Mucosa of rectum (tissue), 2 donors: ENCODE data around the gene ZFAND3.

ENCODE experiments used
- H3K27ac ChIP-seq, 2 donors: one replicate each; pipeline ENCODE4 v1.7.0; 2013; ENCODE audit warnings: inconsistent platforms in 2 of 2, low read depth in 2 of 2, low read length in 2 of 2
- H3K27me3 ChIP-seq, 2 donors: one replicate each; pipeline ENCODE4 v1.7.0; 2013; ENCODE audit warnings: low read length in 2 of 2; ENCODE audit not compliant: control insufficient read depth in 2 of 2, insufficient read depth in 2 of 2
- H3K36me3 ChIP-seq, 2 donors: one replicate each; pipeline ENCODE4 v1.7.0; 2013; ENCODE audit warnings: low read length in 2 of 2; ENCODE audit not compliant: control insufficient read depth in 2 of 2, insufficient read depth in 2 of 2
- H3K4me1 ChIP-seq, 2 donors: one replicate each; pipeline ENCODE4 v1.7.0; 2013; ENCODE audit warnings: low read length in 2 of 2, mild to moderate bottlenecking in 1 of 2; ENCODE audit not compliant: control insufficient read depth in 2 of 2, insufficient read depth in 2 of 2
- H3K4me3 ChIP-seq, 2 donors: one replicate each; pipeline ENCODE4 v1.7.0; 2013; ENCODE audit warnings: low read length in 2 of 2
- H3K9ac ChIP-seq, 2 donors: one replicate each; pipeline ENCODE4 v1.7.0; 2013; ENCODE audit warnings: low read length in 2 of 2, low read depth in 1 of 2, mild to moderate bottlenecking in 1 of 2
- H3K9me3 ChIP-seq, 2 donors: one replicate each; pipeline ENCODE4 v1.7.0; 2013; ENCODE audit warnings: low read length in 2 of 2; ENCODE audit not compliant: control insufficient read depth in 2 of 2
- donor health status: healthy.
- donor health status: Normal muscosa, but diverticular disease.

The ZFAND3 gene

DNA sequence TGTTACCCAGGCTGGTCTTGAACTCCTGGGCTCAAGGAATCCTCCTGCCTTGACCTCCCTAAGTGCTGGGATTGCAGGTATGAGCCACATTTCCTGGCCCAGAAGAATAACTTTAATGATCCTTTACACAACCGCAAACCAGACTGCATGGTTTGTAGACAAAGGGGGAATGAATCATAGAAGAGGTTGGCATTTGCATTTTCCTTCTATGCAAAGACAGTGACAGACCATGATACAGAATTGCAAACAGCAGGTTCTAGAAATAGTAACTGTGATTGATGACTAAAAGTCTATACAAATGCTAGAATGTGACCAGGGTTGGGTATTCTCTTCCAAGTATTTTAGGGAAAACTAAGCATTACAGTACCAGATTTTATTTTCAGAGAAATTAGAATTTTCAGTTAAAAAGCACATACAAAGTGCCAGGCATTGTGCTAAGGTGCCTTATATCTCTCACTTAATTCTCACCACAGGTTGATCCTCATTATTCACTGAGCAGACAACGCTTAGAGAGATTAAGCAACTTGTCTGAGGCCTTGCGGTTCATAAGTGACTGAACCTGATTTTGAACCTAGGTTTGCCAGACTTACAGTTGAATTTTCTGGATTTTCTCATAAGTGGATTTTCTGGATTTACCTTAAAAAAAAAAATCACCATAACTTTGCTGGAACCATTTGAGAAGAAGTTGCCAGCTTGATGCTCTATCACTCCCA lies 146.6 kb downstream of the ZFAND3 start:
- no peaks in the 10 kb centered on the region for H3K27me3 ChIP-seq
- H3K36me3 ChIP-seq: no peaks in the 10 kb centered on the region
- no peak overlapping the region for H3K27ac ChIP-seq
- H3K9ac ChIP-seq: no peak overlapping the region
- no peak overlapping the region for H3K4me3 ChIP-seq
- no peaks in the 10 kb centered on the region for H3K4me1 ChIP-seq
- no peaks in the 10 kb centered on the region for H3K9me3 ChIP-seq

DNA sequence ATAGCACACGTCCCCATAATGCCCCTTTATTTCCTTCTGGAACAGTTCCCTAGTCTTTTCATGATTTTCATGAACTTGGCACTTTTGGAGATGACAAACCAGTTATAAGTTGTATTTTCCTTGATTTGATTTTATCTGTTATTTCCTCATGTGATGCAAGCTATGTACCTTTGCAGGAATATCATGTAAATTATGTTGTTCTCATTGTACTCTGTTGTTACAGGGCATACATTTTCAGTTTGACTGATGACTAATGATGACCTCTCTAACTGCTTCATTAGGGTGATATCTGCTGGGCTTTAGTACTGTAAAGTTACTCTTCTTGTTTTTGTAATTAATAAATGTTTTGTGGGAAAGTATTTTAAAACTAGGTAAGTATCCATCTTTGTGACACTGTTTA lies 147.3 kb downstream of the ZFAND3 start:
- no peak overlapping the region for H3K9ac ChIP-seq
- H3K27me3 ChIP-seq: no peaks in the 10 kb centered on the region
- no peak overlapping the region for H3K27ac ChIP-seq
- H3K9me3 ChIP-seq: no peaks in the 10 kb centered on the region
- H3K4me3 ChIP-seq: no peak overlapping the region
- H3K4me1 ChIP-seq: no peaks in the 10 kb centered on the region
- H3K36me3 ChIP-seq: no peaks in the 10 kb centered on the region

DNA sequence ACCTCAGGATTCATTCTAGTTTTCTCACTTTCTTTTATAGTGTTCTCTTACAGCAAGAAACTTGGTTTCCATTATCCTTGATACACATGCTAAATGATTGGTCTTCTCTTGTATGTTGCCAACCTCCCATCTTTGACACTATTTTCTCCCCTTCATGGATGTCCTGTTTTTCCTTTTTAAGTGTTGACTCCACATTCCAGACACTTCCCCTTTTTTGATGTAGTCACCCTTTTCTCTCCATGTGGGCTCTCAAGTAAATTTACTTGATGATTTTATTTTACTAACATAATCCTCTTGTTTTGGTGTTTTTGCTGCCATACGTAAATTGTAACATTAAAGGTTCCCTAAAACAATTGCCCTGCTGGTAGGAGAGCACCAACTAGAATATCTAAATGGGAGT lies 148.1 kb downstream of the ZFAND3 start:
- Histone ChIP-seq H3K27me3 (no peaks in the 10 kb centered on the region), H3K4me1 (no peaks in the 10 kb centered on the region), H3K9me3 (no peaks in the 10 kb centered on the region), H3K36me3 (no peaks in the 10 kb centered on the region), H3K27ac (no peak overlapping the region), H3K4me3 (no peak overlapping the region), H3K9ac (no peak overlapping the region)

DNA sequence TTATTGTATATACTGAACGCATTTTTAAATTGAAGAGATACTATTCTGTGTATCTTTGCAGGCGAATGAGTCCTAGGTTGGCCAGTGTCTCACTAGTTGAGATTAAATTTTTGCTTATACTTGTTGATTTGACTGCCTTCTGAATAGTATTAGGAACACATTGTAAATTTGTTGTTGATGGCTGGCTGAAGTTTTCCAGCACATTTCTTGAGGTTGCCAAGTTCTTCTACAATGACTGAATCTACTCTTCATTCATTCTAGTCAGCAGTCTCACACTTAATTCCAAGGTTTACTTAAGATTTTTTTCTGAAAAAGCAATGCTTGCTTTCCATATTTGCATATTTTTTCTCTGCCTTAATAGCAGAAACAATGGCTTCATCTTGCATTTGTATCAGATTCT lies 151.7 kb downstream of the ZFAND3 start:
- no peaks in the 10 kb centered on the region for H3K36me3 ChIP-seq
- no peaks in the 10 kb centered on the region for H3K4me1 ChIP-seq
- no peak overlapping the region for H3K27ac ChIP-seq
- H3K4me3 ChIP-seq: no peak overlapping the region
- no peaks in the 10 kb centered on the region for H3K27me3 ChIP-seq
- no peaks in the 10 kb centered on the region for H3K9me3 ChIP-seq
- no peak overlapping the region for H3K9ac ChIP-seq

DNA sequence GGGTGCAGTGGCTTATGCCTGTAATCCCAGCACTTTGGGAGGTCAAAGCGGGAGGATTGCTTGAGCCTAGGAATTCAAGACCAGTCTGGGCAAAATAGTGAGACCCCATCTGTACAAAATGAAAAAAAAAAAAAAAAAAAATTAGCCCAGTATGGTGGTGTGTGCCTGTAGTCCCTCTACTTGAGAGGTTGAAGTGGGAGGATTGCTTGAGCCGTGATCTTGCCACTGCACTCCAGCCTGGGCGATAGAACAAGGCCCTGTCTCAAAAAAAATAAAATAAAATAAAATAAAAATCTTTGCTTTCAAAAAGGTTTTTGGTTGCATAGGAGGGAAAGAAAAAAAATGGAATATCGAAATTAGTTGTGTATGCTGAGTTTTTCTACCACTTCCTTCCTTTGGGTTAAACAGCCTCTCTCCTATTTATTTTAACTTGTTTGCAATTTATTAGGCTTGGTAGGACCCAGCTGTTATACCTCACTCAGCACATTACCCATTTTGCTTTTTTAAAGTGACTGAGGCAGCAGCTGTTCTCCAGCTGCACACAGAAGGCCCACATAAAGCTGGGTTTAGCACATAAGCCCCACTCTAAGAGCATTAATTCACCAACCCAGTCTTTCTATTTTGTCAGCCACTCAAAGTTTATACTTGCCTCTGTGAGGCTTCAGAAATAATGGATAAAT lies 152.3 kb downstream of the ZFAND3 start:
- H3K27ac ChIP-seq: no peak overlapping the region
- H3K27me3 ChIP-seq: no peaks in the 10 kb centered on the region

DNA sequence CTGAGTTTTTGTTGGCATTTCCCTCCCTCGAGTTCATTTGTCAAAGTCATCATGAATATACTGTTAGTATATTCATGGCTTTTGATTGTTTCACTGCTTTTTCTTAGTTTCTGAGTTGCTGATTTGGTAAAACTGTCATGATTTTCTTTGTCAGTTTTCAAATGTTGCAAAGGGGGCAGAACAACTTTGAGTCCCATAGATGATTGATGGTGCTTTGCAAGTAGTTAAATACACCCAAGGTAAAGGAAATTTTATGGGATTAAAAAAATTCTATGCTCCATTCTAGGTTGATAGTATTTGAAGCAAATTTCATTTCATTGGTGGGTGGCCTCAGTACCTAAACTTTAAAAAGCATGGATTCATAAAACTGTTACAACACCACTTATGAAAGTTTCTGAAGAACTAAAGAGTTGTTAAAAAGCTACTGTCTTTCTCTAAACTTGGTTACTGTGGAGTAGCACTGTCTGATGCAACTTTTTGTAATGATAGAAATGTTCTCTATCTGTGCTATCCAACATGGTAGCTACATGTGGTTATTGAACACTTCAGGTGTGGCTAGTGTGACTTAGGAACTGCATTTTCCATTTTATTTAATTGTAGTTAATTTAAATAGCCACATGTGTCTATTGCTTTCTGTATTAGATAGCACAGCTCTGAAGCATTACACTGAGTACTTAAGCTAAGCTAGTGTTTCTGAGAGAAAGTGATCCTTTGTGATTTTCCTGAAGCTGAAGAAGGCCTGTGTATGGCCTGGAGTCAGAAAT lies 153.6 kb downstream of the ZFAND3 start:
- H3K27ac ChIP-seq: no peak overlapping the region
- H3K9ac ChIP-seq: no peak overlapping the region
- H3K9me3 ChIP-seq: no peaks in the 10 kb centered on the region
- H3K4me1 ChIP-seq: no peaks in the 10 kb centered on the region
- H3K27me3 ChIP-seq: no peaks in the 10 kb centered on the region
- H3K4me3 ChIP-seq: no peak overlapping the region
- H3K36me3 ChIP-seq: no peaks in the 10 kb centered on the region

More for the DNA sequence above, 152.3 kb downstream of the ZFAND3 start:
- H3K4me3 ChIP-seq: no peak overlapping the region
- H3K4me1 ChIP-seq: no peaks in the 10 kb centered on the region
- no peaks in the 10 kb centered on the region for H3K9me3 ChIP-seq
- no peak overlapping the region for H3K9ac ChIP-seq
- no peaks in the 10 kb centered on the region for H3K36me3 ChIP-seq

DNA sequence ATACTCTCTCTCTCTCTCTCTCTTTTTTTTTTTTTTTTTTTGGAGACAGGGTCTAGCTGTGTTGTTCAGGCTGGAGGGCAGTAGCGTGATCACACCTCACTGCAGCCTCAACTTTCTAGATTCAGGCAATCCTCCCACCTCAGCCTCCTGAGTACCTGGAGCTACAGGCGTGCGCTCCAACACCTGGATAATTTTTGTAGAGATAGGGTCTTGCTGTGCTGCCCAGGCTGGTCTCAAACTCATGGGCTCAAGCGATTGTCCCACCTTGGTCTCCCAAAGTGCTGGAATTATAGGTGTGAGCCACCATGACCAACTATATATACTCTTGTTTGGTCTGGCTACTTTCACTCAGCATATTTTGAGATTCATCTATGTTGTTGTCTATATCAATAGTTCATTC lies 154.9 kb downstream of the ZFAND3 start:
- no peaks in the 10 kb centered on the region for H3K27me3 ChIP-seq
- no peaks in the 10 kb centered on the region for H3K9me3 ChIP-seq
- no peak overlapping the region for H3K27ac ChIP-seq
- no peaks in the 10 kb centered on the region for H3K36me3 ChIP-seq
- no peak overlapping the region for H3K9ac ChIP-seq
- H3K4me3 ChIP-seq: no peak overlapping the region
- H3K4me1 ChIP-seq: no peaks in the 10 kb centered on the region

DNA sequence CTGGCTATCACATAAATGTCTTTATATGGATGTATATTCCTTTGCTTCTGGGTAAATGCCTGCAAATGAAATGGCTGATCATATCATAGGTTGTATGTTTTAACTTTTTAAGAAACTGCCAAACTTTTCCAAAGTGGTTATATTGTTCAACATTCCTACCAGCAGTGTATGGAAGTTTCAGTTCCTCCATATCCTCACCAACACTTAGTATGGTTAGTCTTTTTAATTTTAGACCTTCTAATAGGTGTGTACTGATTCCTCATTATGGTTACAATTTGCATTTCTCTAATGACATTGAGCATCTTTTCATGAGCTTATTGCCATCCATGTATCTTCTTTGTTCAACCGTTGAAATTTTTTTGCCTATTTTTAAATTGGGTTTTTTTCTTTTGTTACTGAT lies 155.4 kb downstream of the ZFAND3 start:
- H3K36me3 ChIP-seq: no peaks in the 10 kb centered on the region
- H3K27ac ChIP-seq: no peak overlapping the region
- H3K4me3 ChIP-seq: no peak overlapping the region
- H3K27me3 ChIP-seq: no peaks in the 10 kb centered on the region
- no peaks in the 10 kb centered on the region for H3K4me1 ChIP-seq
- H3K9me3 ChIP-seq: no peaks in the 10 kb centered on the region
- no peak overlapping the region for H3K9ac ChIP-seq

DNA sequence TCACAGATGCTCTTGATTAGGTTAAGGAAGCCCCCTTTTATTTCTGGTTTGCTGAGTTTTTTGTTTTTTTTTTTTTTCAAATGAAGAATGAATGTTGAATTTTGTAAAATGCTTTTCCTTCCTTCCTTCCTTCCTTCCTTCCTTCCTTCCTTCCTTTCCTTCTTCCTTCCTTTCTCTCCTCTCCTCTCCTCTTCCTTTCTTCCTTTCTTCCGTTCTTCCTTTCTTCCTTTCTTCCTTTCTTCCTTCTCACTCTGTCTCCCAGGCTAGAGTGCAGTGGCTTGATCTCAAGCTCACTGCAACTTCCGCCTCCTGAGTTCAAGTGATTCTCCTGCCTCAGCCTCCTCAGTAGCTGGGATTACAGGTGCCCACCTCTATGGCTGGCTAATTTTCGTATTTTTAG lies 158.2 kb downstream of the ZFAND3 start:
- Histone ChIP-seq H3K4me1 (peaks cover 0 to 4% of the 10 kb centered on the region in 2 donors), H3K9ac (no peak overlapping the region), H3K27me3 (no peaks in the 10 kb centered on the region), H3K9me3 (no peaks in the 10 kb centered on the region), H3K4me3 (no peak overlapping the region), H3K36me3 (no peaks in the 10 kb centered on the region), H3K27ac (no peak overlapping the region)
